ENCODE measurements around the gene MYBBP1A. TPM values are rescaled to one million over a fixed set of nuclear protein-coding genes. Genes with fewer than 3 reads are reported as not detected.

MYBBP1A gene
- total RNA-seq, 6 experiments from 2014 or later, result 16.3 to 32.0 (median 23.7) TPM

- ATAC-seq, result no peak
- H3K27ac ChIP-seq, result no peak overlapping the region
Measured at GRCh38 chr17:4560837-4561256, 5.7 kb upstream of the MYBBP1A start.

GRCh38 chr17:4560421-4560820 lies 5.2 kb upstream of the MYBBP1A start, which contains the start of gene GGT6:
TSS of gene GGT6 (minus strand) at chr17:4560577. CDS start at chr17:4560521, 56 bp downstream.
- intact Hi-C loops (cut with DNase I), result no loop called here
- ATAC-seq, result no peak
- Histone ChIP-seq H3K27me3 (no peaks in the 10 kb centered on the region), H3K36me3 (no peaks in the 10 kb centered on the region), H3K4me1 (peaks cover 0 to 2% (median 0%) of the 10 kb centered on the region in 4 donors), H3K4me3 (no peak within 1 kb of the TSS), H3K9me3 (no peaks in the 10 kb centered on the region), H3K27ac (no peak within 1 kb of the TSS)
- TF ChIP-seq CTCF (IDR thresholded peaks at IDR 0.05), result no peak
- no peak for TF ChIP-seq POLR2A (IDR thresholded peaks at IDR 0.05)
- no CpG with 5 or more reads among the region's 12 CpGs for WGBS (ENCODE audit: insufficient coverage, low coverage, low lambda C conversion rate, missing lambda C conversion rate)
- peak in 2 of 3 donors; percentile 51 to 55 for DNase-seq

More at GRCh38 chr17:4560837-4561256, 5.7 kb upstream of the MYBBP1A start:
- no peak for DNase-seq
- no peak overlapping the region for H3K4me3 ChIP-seq
- H3K36me3 ChIP-seq, result no peaks in the 10 kb centered on the region
- H3K27me3 ChIP-seq, result no peaks in the 10 kb centered on the region
- no peak for TF ChIP-seq CTCF (IDR thresholded peaks at IDR 0.05)
- no peak for TF ChIP-seq POLR2A (IDR thresholded peaks at IDR 0.05)
- peaks cover 0 to 6% (median 0%) of the 10 kb centered on the region in 4 donors for H3K4me1 ChIP-seq
- intact Hi-C loops (cut with DNase I), result no loop called here
- H3K9me3 ChIP-seq, result no peaks in the 10 kb centered on the region
- WGBS (ENCODE audit: insufficient coverage, low coverage, low lambda C conversion rate, missing lambda C conversion rate), result 49% methylated on average over 9 of the region's 11 CpGs

GRCh38 chr17:4559966-4560365 lies 4.8 kb upstream of the MYBBP1A start:
- intact Hi-C loops (cut with DNase I), result no loop called here
- Histone ChIP-seq H3K4me3 (no peak overlapping the region), H3K4me1 (no peaks in the 10 kb centered on the region), H3K27me3 (no peaks in the 10 kb centered on the region), H3K27ac (no peak overlapping the region), H3K36me3 (no peaks in the 10 kb centered on the region), H3K9me3 (no peaks in the 10 kb centered on the region)
- no CpG with 5 or more reads among the region's 5 CpGs for WGBS (ENCODE audit: insufficient coverage, low coverage, low lambda C conversion rate, missing lambda C conversion rate)
- ATAC-seq, result no peak
- no peak for DNase-seq
- TF ChIP-seq POLR2A (IDR thresholded peaks at IDR 0.05) (no peak), CTCF (IDR thresholded peaks at IDR 0.05) (no peak)

GRCh38 chr17:4559139-4559791 lies 4.1 kb upstream of the MYBBP1A start:
- Histone ChIP-seq H3K9me3 (no peaks in the 10 kb centered on the region), H3K27me3 (no peaks in the 10 kb centered on the region), H3K27ac (no peak overlapping the region), H3K4me1 (peaks cover 0 to 4% (median 2%) of the 10 kb centered on the region in 4 donors), H3K36me3 (no peaks in the 10 kb centered on the region), H3K4me3 (no peak overlapping the region)
- WGBS (ENCODE audit: insufficient coverage, low coverage, low lambda C conversion rate, missing lambda C conversion rate), result 61% methylated on average over 4 of the region's 17 CpGs
- no peak for ATAC-seq
- no peak for DNase-seq
- intact Hi-C loops (cut with DNase I), result no loop called here
- no peak for TF ChIP-seq CTCF (IDR thresholded peaks at IDR 0.05)
- no peak for TF ChIP-seq POLR2A (IDR thresholded peaks at IDR 0.05)
